ENCODE measurements around the gene PPP1R14B. TPM values are rescaled to one million over a fixed set of nuclear protein-coding genes. Genes with fewer than 3 reads are reported as not detected.

PPP1R14B gene
- total and polyA plus RNA-seq, 4 donors, result 24.2 to 57.6 (median 38.3) TPM

DNA sequence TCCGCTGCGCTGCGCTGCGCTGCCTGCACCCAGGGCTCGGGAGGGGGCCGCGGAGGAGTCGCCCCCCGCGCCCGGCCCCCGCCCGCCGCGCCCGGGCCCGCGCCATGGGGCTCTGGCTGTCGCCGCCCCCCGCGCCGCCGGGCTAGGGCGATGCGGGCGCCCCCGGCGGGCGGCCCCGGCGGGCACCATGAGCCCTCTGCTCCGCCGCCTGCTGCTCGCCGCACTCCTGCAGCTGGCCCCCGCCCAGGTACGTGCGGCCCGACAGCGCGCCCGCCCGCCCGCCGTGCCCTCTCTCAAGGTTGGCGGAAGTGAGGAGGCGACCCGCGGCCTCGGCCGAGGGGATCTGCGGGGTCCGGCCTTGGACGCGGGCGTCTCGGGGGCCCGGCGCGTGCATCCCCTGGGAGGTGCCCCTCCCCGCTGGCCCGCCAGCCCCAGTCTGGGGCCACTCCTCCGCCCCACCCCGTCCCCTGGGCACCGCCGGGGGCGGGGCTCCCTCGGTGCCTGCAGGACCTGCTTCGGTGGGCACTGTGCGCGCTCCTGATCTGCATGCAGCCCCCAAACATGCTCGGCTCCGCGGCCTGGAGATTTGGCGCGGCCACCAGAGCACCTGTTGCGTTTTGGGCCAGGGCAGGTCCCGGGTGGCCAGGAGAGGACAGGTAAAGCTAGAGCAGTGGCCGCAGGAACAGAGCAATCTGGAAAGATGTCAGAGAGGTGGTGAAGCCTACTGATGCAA lies 11.9 kb downstream of the PPP1R14B start (continued):
- TF ChIP-seq, protein P1, sequence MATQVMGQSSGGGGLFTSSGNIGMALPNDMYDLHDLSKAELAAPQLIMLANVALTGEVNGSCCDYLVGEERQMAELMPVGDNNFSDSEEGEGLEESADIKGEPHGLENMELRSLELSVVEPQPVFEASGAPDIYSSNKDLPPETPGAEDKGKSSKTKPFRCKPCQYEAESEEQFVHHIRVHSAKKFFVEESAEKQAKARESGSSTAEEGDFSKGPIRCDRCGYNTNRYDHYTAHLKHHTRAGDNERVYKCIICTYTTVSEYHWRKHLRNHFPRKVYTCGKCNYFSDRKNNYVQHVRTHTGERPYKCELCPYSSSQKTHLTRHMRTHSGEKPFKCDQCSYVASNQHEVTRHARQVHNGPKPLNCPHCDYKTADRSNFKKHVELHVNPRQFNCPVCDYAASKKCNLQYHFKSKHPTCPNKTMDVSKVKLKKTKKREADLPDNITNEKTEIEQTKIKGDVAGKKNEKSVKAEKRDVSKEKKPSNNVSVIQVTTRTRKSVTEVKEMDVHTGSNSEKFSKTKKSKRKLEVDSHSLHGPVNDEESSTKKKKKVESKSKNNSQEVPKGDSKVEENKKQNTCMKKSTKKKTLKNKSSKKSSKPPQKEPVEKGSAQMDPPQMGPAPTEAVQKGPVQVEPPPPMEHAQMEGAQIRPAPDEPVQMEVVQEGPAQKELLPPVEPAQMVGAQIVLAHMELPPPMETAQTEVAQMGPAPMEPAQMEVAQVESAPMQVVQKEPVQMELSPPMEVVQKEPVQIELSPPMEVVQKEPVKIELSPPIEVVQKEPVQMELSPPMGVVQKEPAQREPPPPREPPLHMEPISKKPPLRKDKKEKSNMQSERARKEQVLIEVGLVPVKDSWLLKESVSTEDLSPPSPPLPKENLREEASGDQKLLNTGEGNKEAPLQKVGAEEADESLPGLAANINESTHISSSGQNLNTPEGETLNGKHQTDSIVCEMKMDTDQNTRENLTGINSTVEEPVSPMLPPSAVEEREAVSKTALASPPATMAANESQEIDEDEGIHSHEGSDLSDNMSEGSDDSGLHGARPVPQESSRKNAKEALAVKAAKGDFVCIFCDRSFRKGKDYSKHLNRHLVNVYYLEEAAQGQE (IDR thresholded peaks at IDR 0.05), result no peak
- TF ChIP-seq FOXA2 (IDR thresholded peaks at IDR 0.05) (no peak), TAF1 (conservative IDR thresholded peaks at IDR 0.05) (no peak), RAD21 (IDR thresholded peaks at IDR 0.05) (no peak)

DNA sequence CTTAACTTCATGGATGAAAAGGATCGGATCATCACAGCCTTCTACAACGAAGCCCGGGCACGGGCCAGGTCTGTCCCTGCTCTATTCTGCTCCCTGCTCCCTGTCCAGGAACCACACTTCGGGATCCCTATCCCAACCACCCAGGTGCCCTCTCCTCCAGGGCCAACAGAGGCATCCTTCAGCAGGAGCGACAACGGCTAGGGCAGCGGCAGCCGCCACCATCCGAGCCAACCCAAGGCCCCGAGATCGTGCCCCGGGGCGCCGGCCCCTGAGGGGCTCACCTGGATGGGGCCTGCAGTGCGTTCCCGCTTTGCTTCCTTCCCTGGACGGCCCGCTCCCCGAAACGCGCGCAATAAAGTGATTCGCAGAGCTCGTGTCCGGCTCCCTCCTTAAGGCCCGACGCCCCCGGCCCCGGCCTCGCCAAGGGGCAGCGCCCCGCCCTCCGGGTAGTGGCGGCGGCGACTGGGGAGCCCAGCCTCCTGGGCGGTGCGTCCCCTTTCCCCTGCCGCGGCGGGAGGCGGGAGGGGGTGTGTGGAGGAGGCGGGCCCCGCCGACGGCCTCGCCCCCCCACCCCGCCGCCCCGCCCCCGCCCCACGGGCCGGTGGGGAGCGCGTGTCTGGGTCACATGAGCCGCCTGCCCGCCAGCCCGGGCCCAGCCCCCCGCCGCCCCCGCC lies 12.7 kb downstream of the PPP1R14B start, which contains the start of gene VEGFB:
Gene VEGFB (plus strand): TSS at position 672 of the 674 bp plus-strand sequence. CDS start 250 bp downstream, outside the sequence.
- Histone ChIP-seq H3K27me3 (ENCODE audit: control insufficient read depth in 4 of 4, insufficient read depth in 4 of 4, low read length in 3 of 4) (no peaks in the 10 kb centered on the region), H3K4me1 (ENCODE audit: control insufficient read depth in 4 of 4, insufficient read depth in 4 of 4, low read length in 3 of 4) (peaks cover 20 to 56% (median 38%) of the 10 kb centered on the region in 4 donors), H3K27ac (ENCODE audit: low read depth in 1 of 2, low read length in 2 of 2) (peak within 1 kb of the TSS; percentile 62 to 72), H3K36me3 (ENCODE audit: control insufficient read depth in 4 of 4, insufficient read depth in 3 of 4, low read depth in 1 of 4, low read length in 3 of 4) (no peaks in the 10 kb centered on the region), H3K9me3 (ENCODE audit: control insufficient read depth in 4 of 4, low read length in 3 of 4) (no peaks in the 10 kb centered on the region), H3K9ac (ENCODE audit: low read depth in 1 of 2, low read length in 2 of 2) (peak within 1 kb of the TSS in 1 of 2 donors; percentile 53), H3K4me3 (ENCODE audit: low read depth in 1 of 3, low read length in 3 of 3) (peak within 1 kb of the TSS in 2 of 3 donors; percentile 44 to 75)
- WGBS, result 4% methylated on average over 62 of the region's 62 CpGs
- TF ChIP-seq, protein P2, sequence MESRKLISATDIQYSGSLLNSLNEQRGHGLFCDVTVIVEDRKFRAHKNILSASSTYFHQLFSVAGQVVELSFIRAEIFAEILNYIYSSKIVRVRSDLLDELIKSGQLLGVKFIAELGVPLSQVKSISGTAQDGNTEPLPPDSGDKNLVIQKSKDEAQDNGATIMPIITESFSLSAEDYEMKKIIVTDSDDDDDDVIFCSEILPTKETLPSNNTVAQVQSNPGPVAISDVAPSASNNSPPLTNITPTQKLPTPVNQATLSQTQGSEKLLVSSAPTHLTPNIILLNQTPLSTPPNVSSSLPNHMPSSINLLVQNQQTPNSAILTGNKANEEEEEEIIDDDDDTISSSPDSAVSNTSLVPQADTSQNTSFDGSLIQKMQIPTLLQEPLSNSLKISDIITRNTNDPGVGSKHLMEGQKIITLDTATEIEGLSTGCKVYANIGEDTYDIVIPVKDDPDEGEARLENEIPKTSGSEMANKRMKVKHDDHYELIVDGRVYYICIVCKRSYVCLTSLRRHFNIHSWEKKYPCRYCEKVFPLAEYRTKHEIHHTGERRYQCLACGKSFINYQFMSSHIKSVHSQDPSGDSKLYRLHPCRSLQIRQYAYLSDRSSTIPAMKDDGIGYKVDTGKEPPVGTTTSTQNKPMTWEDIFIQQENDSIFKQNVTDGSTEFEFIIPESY (IDR thresholded peaks at IDR 0.05), result no peak
- TF ChIP-seq, protein P3, sequence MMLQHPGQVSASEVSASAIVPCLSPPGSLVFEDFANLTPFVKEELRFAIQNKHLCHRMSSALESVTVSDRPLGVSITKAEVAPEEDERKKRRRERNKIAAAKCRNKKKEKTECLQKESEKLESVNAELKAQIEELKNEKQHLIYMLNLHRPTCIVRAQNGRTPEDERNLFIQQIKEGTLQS (IDR thresholded peaks at IDR 0.05), result no peak
- TF ChIP-seq, protein P4, sequence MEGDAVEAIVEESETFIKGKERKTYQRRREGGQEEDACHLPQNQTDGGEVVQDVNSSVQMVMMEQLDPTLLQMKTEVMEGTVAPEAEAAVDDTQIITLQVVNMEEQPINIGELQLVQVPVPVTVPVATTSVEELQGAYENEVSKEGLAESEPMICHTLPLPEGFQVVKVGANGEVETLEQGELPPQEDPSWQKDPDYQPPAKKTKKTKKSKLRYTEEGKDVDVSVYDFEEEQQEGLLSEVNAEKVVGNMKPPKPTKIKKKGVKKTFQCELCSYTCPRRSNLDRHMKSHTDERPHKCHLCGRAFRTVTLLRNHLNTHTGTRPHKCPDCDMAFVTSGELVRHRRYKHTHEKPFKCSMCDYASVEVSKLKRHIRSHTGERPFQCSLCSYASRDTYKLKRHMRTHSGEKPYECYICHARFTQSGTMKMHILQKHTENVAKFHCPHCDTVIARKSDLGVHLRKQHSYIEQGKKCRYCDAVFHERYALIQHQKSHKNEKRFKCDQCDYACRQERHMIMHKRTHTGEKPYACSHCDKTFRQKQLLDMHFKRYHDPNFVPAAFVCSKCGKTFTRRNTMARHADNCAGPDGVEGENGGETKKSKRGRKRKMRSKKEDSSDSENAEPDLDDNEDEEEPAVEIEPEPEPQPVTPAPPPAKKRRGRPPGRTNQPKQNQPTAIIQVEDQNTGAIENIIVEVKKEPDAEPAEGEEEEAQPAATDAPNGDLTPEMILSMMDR (IDR thresholded peaks at IDR 0.05; ENCODE audit: low read depth, low read length, missing input control), result no peak
- DNase-seq (ENCODE audit: low spot score), result no peak

DNA sequence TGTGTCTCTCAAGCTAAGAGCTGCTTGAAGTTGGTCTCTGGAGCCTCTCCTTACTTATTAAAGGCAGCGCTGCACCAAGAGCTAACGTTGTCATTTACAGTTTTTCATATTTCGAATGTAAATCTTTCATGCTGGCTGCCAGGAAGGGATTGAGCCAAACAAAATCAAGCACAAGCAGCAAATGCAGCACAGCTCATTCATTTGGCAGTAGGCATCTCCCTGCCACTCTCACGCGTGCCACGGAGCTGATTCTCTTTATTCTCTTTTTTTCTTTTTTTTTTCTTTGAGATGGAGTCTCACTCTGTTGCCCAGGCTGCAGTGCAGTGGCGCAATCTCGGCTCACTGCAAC lies 13.8 kb downstream of the PPP1R14B start:
- H3K27me3 ChIP-seq (ENCODE audit: control insufficient read depth in 4 of 4, insufficient read depth in 4 of 4, low read length in 3 of 4), result no peaks in the 10 kb centered on the region
- no peak overlapping the region for H3K9ac ChIP-seq (ENCODE audit: low read depth in 1 of 2, low read length in 2 of 2)
- 94% methylated on average over 8 of the region's 8 CpGs for WGBS
- no peak overlapping the region for H3K4me3 ChIP-seq (ENCODE audit: low read depth in 1 of 3, low read length in 3 of 3)
- TF ChIP-seq TAF1 (conservative IDR thresholded peaks at IDR 0.05), result no peak
- TF ChIP-seq NR2F2 (IDR thresholded peaks at IDR 0.05), result no peak
- H3K27ac ChIP-seq (ENCODE audit: low read depth in 1 of 2, low read length in 2 of 2), result no peak overlapping the region
- no peaks in the 10 kb centered on the region for H3K36me3 ChIP-seq (ENCODE audit: control insufficient read depth in 4 of 4, insufficient read depth in 3 of 4, low read depth in 1 of 4, low read length in 3 of 4)
- peaks cover 15 to 49% (median 30%) of the 10 kb centered on the region in 4 donors for H3K4me1 ChIP-seq (ENCODE audit: control insufficient read depth in 4 of 4, insufficient read depth in 4 of 4, low read length in 3 of 4)
- no peaks in the 10 kb centered on the region for H3K9me3 ChIP-seq (ENCODE audit: control insufficient read depth in 4 of 4, low read length in 3 of 4)
- no peak for DNase-seq (ENCODE audit: low spot score)
